ENCODE measurements around the gene APOL1. TPM values are rescaled to one million over a fixed set of nuclear protein-coding genes. Genes with fewer than 3 reads are reported as not detected.
A peak's percentile ranks its signal among the peaks of the same experiment; 100 is the strongest.

APOL1 gene
- total and polyA plus RNA-seq, 10 of the 15 experiments (the other 5 are each of a cell fraction or from before 2014, with no cell fraction given) = 9.0 to 42.0 (median 17.6) TPM

DNA sequence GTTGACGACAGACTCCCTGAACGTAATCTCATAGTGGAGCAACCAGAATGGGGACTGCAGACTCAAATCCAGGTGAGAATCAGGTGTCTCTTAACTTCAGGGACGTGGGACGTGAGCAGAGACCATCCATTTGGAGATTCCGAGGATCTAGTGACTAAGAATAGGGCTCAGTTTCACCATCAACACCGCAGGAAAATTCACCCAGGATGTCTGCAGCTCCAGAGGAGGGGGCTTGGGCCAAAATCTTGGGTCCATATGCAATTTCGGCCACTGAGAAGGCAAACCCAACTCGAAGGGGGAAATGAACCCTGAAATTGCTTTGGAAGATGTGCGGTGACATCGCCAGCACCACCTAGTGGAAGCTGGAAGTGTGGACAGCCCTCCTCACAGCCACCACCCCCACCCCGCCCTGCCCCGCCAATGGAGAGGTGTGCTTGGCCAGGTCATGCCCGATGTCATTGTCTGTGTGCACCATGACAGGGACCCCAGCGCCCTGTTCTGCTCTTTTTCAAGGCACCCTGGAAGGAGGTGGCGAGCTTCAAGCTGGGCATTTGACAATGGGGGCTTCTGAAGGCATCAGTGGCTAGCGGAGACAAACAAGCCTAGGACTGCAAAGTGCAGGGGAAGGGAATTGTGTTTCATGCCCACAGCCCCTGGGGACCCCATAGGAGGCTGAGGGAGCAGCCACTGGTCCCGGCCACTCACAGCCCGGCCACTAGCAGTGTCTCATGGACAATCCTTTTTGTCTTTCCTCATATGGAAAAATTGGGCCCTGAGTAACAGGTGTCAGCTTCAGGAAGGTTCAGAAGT is 24.8 kb downstream of the APOL1 start (continued):
- TF ChIP-seq IRF4 (IDR thresholded peaks at IDR 0.05; ENCODE audit: low read depth, low read length) (no peak), MYB (IDR thresholded peaks at IDR 0.05; ENCODE audit: borderline replicate concordance, low read depth, low read length) (no peak), CREM (IDR thresholded peaks at IDR 0.05; ENCODE audit: low read depth) (no peak), TCF12 (IDR thresholded peaks at IDR 0.05; ENCODE audit: low read depth, low read length) (no peak), SREBF1 (IDR thresholded peaks at IDR 0.05; ENCODE audit: low read length) (no peak), POLR2A (IDR thresholded peaks at IDR 0.05; ENCODE audit: low read depth, low read length) (no peak), FOXK2 (IDR thresholded peaks at IDR 0.05) (no peak), CHD2 (IDR thresholded peaks at IDR 0.05; ENCODE audit: borderline replicate concordance, low read depth, low read length) (0 out of 2 replicates have a peak, but pooled peaks have one; percentile 5), ZNF217 (IDR thresholded peaks at IDR 0.05) (no peak), ZNF207 (IDR thresholded peaks at IDR 0.05; ENCODE audit: borderline replicate concordance) (no peak), RFX5 (IDR thresholded peaks at IDR 0.05; ENCODE audit: low read depth, low read length) (no peak), PAX5 (IDR thresholded peaks at IDR 0.05; ENCODE audit: borderline replicate concordance, low read depth, low read length) (0 out of 2 replicates have a peak, but pooled peaks have one; percentile 26), YY1 (IDR thresholded peaks at IDR 0.05; ENCODE audit: low read depth, low read length) (no peak), MEF2A (IDR thresholded peaks at IDR 0.05; ENCODE audit: insufficient read depth, low read depth, low read length) (no peak), FOS (IDR thresholded peaks at IDR 0.05; ENCODE audit: borderline replicate concordance, extremely low read depth, insufficient read length) (no peak), RUNX3 (IDR thresholded peaks at IDR 0.05; ENCODE audit: low read length) (peak; percentile 76), SIN3A (IDR thresholded peaks at IDR 0.05; ENCODE audit: low read depth, low read length) (no peak), RAD21 (IDR thresholded peaks at IDR 0.05; ENCODE audit: insufficient read depth, low read depth, low read length) (peak; percentile 64)
- TF ChIP-seq, protein P1, sequence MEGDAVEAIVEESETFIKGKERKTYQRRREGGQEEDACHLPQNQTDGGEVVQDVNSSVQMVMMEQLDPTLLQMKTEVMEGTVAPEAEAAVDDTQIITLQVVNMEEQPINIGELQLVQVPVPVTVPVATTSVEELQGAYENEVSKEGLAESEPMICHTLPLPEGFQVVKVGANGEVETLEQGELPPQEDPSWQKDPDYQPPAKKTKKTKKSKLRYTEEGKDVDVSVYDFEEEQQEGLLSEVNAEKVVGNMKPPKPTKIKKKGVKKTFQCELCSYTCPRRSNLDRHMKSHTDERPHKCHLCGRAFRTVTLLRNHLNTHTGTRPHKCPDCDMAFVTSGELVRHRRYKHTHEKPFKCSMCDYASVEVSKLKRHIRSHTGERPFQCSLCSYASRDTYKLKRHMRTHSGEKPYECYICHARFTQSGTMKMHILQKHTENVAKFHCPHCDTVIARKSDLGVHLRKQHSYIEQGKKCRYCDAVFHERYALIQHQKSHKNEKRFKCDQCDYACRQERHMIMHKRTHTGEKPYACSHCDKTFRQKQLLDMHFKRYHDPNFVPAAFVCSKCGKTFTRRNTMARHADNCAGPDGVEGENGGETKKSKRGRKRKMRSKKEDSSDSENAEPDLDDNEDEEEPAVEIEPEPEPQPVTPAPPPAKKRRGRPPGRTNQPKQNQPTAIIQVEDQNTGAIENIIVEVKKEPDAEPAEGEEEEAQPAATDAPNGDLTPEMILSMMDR (IDR thresholded peaks at IDR 0.05 in 2 of 3, conservative IDR thresholded peaks at IDR 0.05 in 1 of 3; ENCODE audit: control insufficient read depth in 2 of 3, extremely low read depth in 1 of 3, insufficient read depth in 1 of 3, low read depth in 3 of 3, low read length in 3 of 3) = peak; percentile 79 to 85 (median 83)
- TF ChIP-seq, protein P2, sequence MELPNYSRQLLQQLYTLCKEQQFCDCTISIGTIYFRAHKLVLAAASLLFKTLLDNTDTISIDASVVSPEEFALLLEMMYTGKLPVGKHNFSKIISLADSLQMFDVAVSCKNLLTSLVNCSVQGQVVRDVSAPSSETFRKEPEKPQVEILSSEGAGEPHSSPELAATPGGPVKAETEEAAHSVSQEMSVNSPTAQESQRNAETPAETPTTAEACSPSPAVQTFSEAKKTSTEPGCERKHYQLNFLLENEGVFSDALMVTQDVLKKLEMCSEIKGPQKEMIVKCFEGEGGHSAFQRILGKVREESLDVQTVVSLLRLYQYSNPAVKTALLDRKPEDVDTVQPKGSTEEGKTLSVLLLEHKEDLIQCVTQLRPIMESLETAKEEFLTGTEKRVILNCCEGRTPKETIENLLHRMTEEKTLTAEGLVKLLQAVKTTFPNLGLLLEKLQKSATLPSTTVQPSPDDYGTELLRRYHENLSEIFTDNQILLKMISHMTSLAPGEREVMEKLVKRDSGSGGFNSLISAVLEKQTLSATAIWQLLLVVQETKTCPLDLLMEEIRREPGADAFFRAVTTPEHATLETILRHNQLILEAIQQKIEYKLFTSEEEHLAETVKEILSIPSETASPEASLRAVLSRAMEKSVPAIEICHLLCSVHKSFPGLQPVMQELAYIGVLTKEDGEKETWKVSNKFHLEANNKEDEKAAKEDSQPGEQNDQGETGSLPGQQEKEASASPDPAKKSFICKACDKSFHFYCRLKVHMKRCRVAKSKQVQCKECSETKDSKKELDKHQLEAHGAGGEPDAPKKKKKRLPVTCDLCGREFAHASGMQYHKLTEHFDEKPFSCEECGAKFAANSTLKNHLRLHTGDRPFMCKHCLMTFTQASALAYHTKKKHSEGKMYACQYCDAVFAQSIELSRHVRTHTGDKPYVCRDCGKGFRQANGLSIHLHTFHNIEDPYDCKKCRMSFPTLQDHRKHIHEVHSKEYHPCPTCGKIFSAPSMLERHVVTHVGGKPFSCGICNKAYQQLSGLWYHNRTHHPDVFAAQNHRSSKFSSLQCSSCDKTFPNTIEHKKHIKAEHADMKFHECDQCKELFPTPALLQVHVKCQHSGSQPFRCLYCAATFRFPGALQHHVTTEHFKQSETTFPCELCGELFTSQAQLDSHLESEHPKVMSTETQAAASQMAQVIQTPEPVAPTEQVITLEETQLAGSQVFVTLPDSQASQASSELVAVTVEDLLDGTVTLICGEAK (IDR thresholded peaks at IDR 0.05; ENCODE audit: borderline replicate concordance) = no peak
- TF ChIP-seq, protein P3, sequence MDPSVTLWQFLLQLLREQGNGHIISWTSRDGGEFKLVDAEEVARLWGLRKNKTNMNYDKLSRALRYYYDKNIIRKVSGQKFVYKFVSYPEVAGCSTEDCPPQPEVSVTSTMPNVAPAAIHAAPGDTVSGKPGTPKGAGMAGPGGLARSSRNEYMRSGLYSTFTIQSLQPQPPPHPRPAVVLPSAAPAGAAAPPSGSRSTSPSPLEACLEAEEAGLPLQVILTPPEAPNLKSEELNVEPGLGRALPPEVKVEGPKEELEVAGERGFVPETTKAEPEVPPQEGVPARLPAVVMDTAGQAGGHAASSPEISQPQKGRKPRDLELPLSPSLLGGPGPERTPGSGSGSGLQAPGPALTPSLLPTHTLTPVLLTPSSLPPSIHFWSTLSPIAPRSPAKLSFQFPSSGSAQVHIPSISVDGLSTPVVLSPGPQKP (IDR thresholded peaks at IDR 0.05; ENCODE audit: low read depth, low read length) = no peak
- TF ChIP-seq, protein P4, sequence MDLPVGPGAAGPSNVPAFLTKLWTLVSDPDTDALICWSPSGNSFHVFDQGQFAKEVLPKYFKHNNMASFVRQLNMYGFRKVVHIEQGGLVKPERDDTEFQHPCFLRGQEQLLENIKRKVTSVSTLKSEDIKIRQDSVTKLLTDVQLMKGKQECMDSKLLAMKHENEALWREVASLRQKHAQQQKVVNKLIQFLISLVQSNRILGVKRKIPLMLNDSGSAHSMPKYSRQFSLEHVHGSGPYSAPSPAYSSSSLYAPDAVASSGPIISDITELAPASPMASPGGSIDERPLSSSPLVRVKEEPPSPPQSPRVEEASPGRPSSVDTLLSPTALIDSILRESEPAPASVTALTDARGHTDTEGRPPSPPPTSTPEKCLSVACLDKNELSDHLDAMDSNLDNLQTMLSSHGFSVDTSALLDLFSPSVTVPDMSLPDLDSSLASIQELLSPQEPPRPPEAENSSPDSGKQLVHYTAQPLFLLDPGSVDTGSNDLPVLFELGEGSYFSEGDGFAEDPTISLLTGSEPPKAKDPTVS (IDR thresholded peaks at IDR 0.05; ENCODE audit: low read depth, low read length) = no peak
